K562 (cell line): ENCODE measurements around the gene ITPR2. TPM values are rescaled to one million over a fixed set of nuclear protein-coding genes. Genes with fewer than 3 reads are reported as not detected.

Experiments used
- ATAC-seq: fragments of 200-7000 bp; cut with Tn5 transposase; 3 replicates; pipeline ENCODE4 v1.9.1; 2020; ENCODE audit warnings: moderate library complexity
- BruUV-seq: library from RNA; stranded (reverse); fragments of 400-500 nt; replicated peaks from 2 replicates; lab custom pipeline; 2021; lab: Mats Ljungman, UMichigan
- CTCF ChIA-PET: fragments of 300-600 bp; formaldehyde crosslinking; extraction: SDS; loops from one replicate; lab custom pipeline; 2021; ENCODE audit warnings: low intra/inter-chr PET ratio; lab: Yijun Ruan, JAX
- POLR2A ChIA-PET: fragments of 300-600, 350-650 bp; sonication (Branson Sonifier 250); formaldehyde crosslinking; extraction: SDS; loops from one replicate; lab custom pipeline; 2021; ENCODE audit warnings: antibody characterized with exemption, inconsistent platforms; lab: Yijun Ruan, JAX
- DNase-seq, 4 experiments: peaks; one replicate each; pipeline versions ENCODE4 v3.0.0 to v3.0.0-alpha.2; 2011 to 2018; ENCODE audit warnings: low spot score in 3 of 4, mixed read lengths in 3 of 4; ENCODE audit errors: extremely low read depth in 1 of 4
- FAIRE-seq: peaks from 2 replicates; lab custom pipeline; 2011; peaks lifted over from hg19 to GRCh38; lab: Jason Lieb, UNC
- H2AFZ ChIP-seq: 2 replicates; pipeline ENCODE4 v1.6.0; 2011; ENCODE audit warnings: low read depth, low read length, control low read depth, inconsistent platforms
- H3K27ac ChIP-seq: fragments of 200-600 bp; 3 replicates; pipeline ENCODE4 v1.8.0; 2011; ENCODE audit warnings: low read depth, mild to moderate bottlenecking, control low read depth, inconsistent platforms, low read length, moderate library complexity, mixed read lengths; ENCODE audit errors: extremely low read depth
- H3K27me3 ChIP-seq, 2 experiments: fragments of 300-600 bp in 1 of 2; 2 replicates in 1 of 2; 3 replicates in 1 of 2; pipeline versions ENCODE4 v1.6.0 to v1.8.0; 2011; ENCODE audit warnings: inconsistent platforms in 2 of 2, low read length in 2 of 2, mild to moderate bottlenecking in 1 of 2, mixed read lengths in 1 of 2, moderate library complexity in 1 of 2; ENCODE audit not compliant: control insufficient read depth in 2 of 2, insufficient read depth in 2 of 2
- H3K36me3 ChIP-seq: fragments of 300-600 bp; 3 replicates; pipeline ENCODE4 v1.8.0; 2011; ENCODE audit warnings: mild to moderate bottlenecking, low read length, inconsistent platforms; ENCODE audit not compliant: control insufficient read depth, insufficient read depth
- H3K4me1 ChIP-seq, 2 experiments: fragments of 200-600 bp in 1 of 2; replicated peaks in 1 of 2; 2 replicates in 1 of 2; 3 replicates in 1 of 2; pipeline versions ENCODE4 v1.5.1 to v1.8.0; 2011; ENCODE audit warnings: inconsistent platforms in 2 of 2, low read length in 2 of 2, mild to moderate bottlenecking in 1 of 2, mixed read lengths in 1 of 2, moderate library complexity in 1 of 2; ENCODE audit not compliant: control insufficient read depth in 2 of 2, insufficient read depth in 2 of 2
- H3K4me2 ChIP-seq: 2 replicates; pipeline ENCODE4 v1.6.1; 2011; ENCODE audit warnings: low read length, control low read depth, inconsistent platforms, mixed read lengths; ENCODE audit not compliant: insufficient read depth
- H3K4me3 ChIP-seq: fragments of 200-600 bp; sonication (generic), shearing (Covaris generic); 2 replicates; pipeline ENCODE4 v1.5.1; 2016; ENCODE audit warnings: control low read depth, inconsistent platforms
- H3K79me2 ChIP-seq: fragments of 200-600 bp; 3 replicates; pipeline ENCODE4 v1.8.0; 2011; ENCODE audit warnings: low read length, inconsistent platforms; ENCODE audit not compliant: control insufficient read depth, insufficient read depth
- H3K9ac ChIP-seq, 2 experiments: 2 replicates each; pipeline versions ENCODE4 v1.6.0 to v1.6.1; 2011; ENCODE audit warnings: low read depth in 2 of 2, low read length in 2 of 2, control low read depth in 1 of 2, inconsistent platforms in 1 of 2, mild to moderate bottlenecking in 1 of 2, mixed read lengths in 1 of 2; ENCODE audit not compliant: insufficient read depth in 1 of 2
- H3K9me1 ChIP-seq: one replicate; pipeline ENCODE4 v1.6.0; 2011; ENCODE audit warnings: inconsistent platforms, mild to moderate bottlenecking, low read length, moderate library complexity; ENCODE audit not compliant: control insufficient read depth, insufficient read depth
- H3K9me3 ChIP-seq: replicated peaks from 2 replicates; pipeline ENCODE4 v1.5.1; 2011; ENCODE audit warnings: low read depth, low read length, inconsistent platforms; ENCODE audit not compliant: control insufficient read depth, insufficient read depth
- H4K20me1 ChIP-seq: replicated peaks from 2 replicates; pipeline ENCODE4 v1.6.1; 2011; ENCODE audit warnings: low read length, inconsistent platforms, mixed read lengths; ENCODE audit not compliant: control insufficient read depth, insufficient read depth
- COPS2 ChIP-seq: fragments of 450-650 bp; conservative IDR thresholded peaks from 2 replicates; pipeline ENCODE4 v1.6.1; 2016; ENCODE audit warnings: mild to moderate bottlenecking, moderate library complexity
- DIDO1 ChIP-seq: fragments of 450-650 bp; IDR thresholded peaks from 2 replicates; pipeline ENCODE4 v1.6.1; 2016; ENCODE audit warnings: low read depth, missing biosample characterization, missing genetic modification characterization
- EP300 ChIP-seq: IDR thresholded peaks from 2 replicates; pipeline ENCODE4 v1.6.1; 2012; ENCODE audit warnings: low read length, improper control_type of control experiment
- ETS2 ChIP-seq: IDR thresholded peaks from 2 replicates; pipeline ENCODE4 v1.6.1; 2016; ENCODE audit warnings: borderline replicate concordance, missing genetic modification characterization, mild to moderate bottlenecking, moderate library complexity, missing compliant biosample characterization; ENCODE audit not compliant: poor library complexity, severe bottlenecking
- EZH2 ChIP-seq: IDR thresholded peaks from 2 replicates; pipeline ENCODE4 v1.6.1; 2012; ENCODE audit warnings: low read depth, mild to moderate bottlenecking, inconsistent platforms, low read length, borderline replicate concordance
- ILK ChIP-seq: fragments of 450-650 bp; IDR thresholded peaks from 2 replicates; pipeline ENCODE4 v1.6.1; 2016; ENCODE audit warnings: missing genetic modification characterization, low read depth, mild to moderate bottlenecking, missing compliant biosample characterization, moderate library complexity, borderline replicate concordance
- MEF2D ChIP-seq: conservative IDR thresholded peaks from 2 replicates; pipeline ENCODE4 v1.6.1; 2016; ENCODE audit warnings: low read depth, missing genetic modification characterization, missing compliant biosample characterization
- NFIX ChIP-seq: fragments of 250-450 bp; sonication (Bioruptor Pico); IDR thresholded peaks from 2 replicates; pipeline ENCODE4 v1.4.0; 2020; ENCODE audit warnings: low read depth, mild to moderate bottlenecking, moderate library complexity
- RBM25 ChIP-seq: fragments of 200-400 bp; formaldehyde crosslinking; IDR thresholded peaks from 2 replicates; pipeline ENCODE4 v1.6.1; 2018; ENCODE audit warnings: low read length, low read depth, moderate library complexity; ENCODE audit not compliant: severe bottlenecking
- SAP30 ChIP-seq: fragments of 200-600 bp; sonication (generic); IDR thresholded peaks from 2 replicates; pipeline ENCODE4 v1.6.1; 2012; ENCODE audit warnings: borderline replicate concordance, low read depth, mild to moderate bottlenecking, moderate library complexity, low read length, control low read depth, inconsistent platforms; ENCODE audit not compliant: insufficient read depth, poor library complexity, severe bottlenecking
- TBP ChIP-seq: optimal IDR thresholded peaks from 2 replicates; pipeline ENCODE3; 2011; ENCODE audit warnings: low read depth, low read length, improper control_type of control experiment
- whole genome bisulfite sequencing: fragments of 100-300 bp; shearing (Covaris generic); methylation state at CpG from one replicate; pipeline ENCODE4 v1.1.6; 2016; ENCODE audit warnings: low coverage, mixed read lengths; ENCODE audit not compliant: insufficient coverage; ENCODE audit errors: missing lambda C conversion rate; 5-methylcytosine and 5-hydroxymethylcytosine counted together
- in situ Hi-C: fragments of 300-500 bp; cut with MboI; formaldehyde crosslinking; loops from 4 replicates; pipeline ENCODE4 v1.15.0; 2018; ENCODE audit warnings: inconsistent platforms, mixed read lengths
- intact Hi-C: fragments of 100-400 bp; cut with micrococcal nuclease; formaldehyde crosslinking; loops from 2 replicates; pipeline ENCODE4 v1.14.2; 2022
- polyA plus RNA-seq, 8 experiments: library from polyadenylated mRNA; depleted of rRNA in 4 of 8; stranded (reverse) in 5 of 8; unstranded in 3 of 8; fragments of >200 nt; fragmentation: Nextera tagmentation in 2 of 8; fragmentation: Illumina TruSeq in 1 of 8; extraction: Ambion mirVana in 2 of 8; extraction: Trizol in 1 of 8; gene quantifications; 2 replicates each; pipeline versions ENCODE4 v1.2.1 to v1.2.3, GENCODE V29; 2011 to 2014; ENCODE audit warnings: inconsistent platforms in 1 of 8, missing spikeins in 1 of 8
- total RNA-seq, 7 experiments: library from RNA; depleted of rRNA in 6 of 7; stranded (reverse); fragments of >200 nt in 6 of 7; fragmentation: Illumina TruSeq in 2 of 7; extraction: Trizol in 2 of 7; gene quantifications; 2 replicates each; pipeline versions ENCODE4 v1.2.1 to v1.2.3, GENCODE V29; 2011 to 2021; ENCODE audit warnings: low replicate concordance in 1 of 7
- TF ChIP-seq, protein P1 (sequence below): fragments of 450-650 bp; IDR thresholded peaks from 2 replicates; pipeline ENCODE4 v1.6.1; 2014; ENCODE audit warnings: low read depth, mild to moderate bottlenecking, moderate library complexity, borderline replicate concordance
- TF ChIP-seq, protein P2 (sequence below), 2 experiments: fragments of 450-650 bp in 1 of 2; sonication (generic) in 1 of 2; formaldehyde crosslinking in 1 of 2; IDR thresholded peaks in 1 of 2; conservative IDR thresholded peaks in 1 of 2; 2 replicates each; pipeline versions ENCODE4 v1.6.1 to v1.8.1; 2016 to 2023; ENCODE audit warnings: mild to moderate bottlenecking in 2 of 2, moderate library complexity in 2 of 2, inconsistent platforms in 1 of 2, missing genetic modification reagents in 1 of 2

ITPR2 gene
- total and polyA plus RNA-seq, 9 of the 15 experiments (the other 6 are each of a cell fraction or from before 2014, with no cell fraction given), result 0.21 to 3.3 (median 0.95) TPM

DNA sequence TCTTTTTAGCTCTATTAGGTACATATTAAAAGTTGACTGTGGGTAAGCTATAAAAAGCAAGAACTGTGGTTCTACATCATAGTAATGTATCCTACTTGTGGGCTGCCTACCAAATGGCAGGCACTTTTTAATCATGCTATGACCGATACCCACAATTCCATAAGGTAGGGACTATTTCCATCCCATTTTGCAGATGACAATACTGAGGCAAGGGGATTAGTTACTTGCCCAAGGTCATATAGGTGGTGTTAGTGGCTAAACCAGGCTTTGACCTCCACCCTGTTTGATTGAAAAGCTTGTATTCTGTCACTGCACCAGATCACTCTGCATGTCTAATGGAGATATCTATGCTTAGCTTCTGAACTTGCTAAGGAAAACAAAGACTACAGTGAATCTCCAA is 485.7 kb downstream of the ITPR2 start:
- in situ Hi-C loops (no loop called here), intact Hi-C loops (no loop called here)
- H3K4me3 ChIP-seq, result no peak overlapping the region
- H3K36me3 ChIP-seq, result no peaks in the 10 kb centered on the region
- no TSS peak for BruUV-seq
- no peaks in the 10 kb centered on the region for H3K79me2 ChIP-seq
- H2AFZ ChIP-seq, result no peak overlapping the region
- no peaks in the 10 kb centered on the region; a peak in 1 of 5 replicates for H3K27me3 ChIP-seq
- no peaks in the 10 kb centered on the region for H3K9me3 ChIP-seq
- DNase-seq (no peak), FAIRE-seq (no peak), ATAC-seq (no peak)
- no peak overlapping the region for H3K4me2 ChIP-seq
- 6% methylated on average over 1 of the region's 1 CpG for WGBS
- H3K4me1 ChIP-seq, result no peaks in the 10 kb centered on the region
- no peak overlapping the region for H3K9ac ChIP-seq
- ChIA-PET POLR2A (interaction anchor here (0.6 to 1.4 kb wide), 2 partner anchors 12 to 58 kb away, joined by 3 to 4 read pairs; no protein-coding TSS in a partner anchor), CTCF (no interaction called here)
- H3K9me1 ChIP-seq, result no peaks in the 10 kb centered on the region
- TF ChIP-seq RBM25, result peak; percentile 64
- TF ChIP-seq, protein P1, sequence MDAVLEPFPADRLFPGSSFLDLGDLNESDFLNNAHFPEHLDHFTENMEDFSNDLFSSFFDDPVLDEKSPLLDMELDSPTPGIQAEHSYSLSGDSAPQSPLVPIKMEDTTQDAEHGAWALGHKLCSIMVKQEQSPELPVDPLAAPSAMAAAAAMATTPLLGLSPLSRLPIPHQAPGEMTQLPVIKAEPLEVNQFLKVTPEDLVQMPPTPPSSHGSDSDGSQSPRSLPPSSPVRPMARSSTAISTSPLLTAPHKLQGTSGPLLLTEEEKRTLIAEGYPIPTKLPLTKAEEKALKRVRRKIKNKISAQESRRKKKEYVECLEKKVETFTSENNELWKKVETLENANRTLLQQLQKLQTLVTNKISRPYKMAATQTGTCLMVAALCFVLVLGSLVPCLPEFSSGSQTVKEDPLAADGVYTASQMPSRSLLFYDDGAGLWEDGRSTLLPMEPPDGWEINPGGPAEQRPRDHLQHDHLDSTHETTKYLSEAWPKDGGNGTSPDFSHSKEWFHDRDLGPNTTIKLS, result no peak
- no peak overlapping the region for H3K27ac ChIP-seq
- H4K20me1 ChIP-seq, result no peaks in the 10 kb centered on the region; the same call in 1 of the 2 replicates

DNA sequence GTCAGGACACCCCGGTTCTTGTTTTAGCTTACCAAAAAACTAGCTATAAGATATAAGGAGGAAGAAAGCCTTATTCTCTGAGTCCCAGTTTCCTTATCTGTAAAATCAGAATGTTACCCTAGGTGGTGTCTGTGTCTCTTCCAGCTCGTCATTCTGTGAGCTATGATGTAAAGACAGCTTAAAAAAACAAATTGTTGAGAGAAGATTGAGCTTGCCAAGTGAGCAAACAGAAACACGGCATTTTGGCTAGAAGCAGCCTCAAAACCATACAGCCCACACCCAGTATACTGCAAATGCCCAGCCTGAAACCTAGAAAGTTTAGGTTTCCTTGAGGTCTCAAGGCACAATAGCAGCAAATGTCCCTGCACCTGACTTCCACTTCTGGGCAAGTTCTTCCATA is 486.3 kb downstream of the ITPR2 start:
- 0% methylated on average over 3 of the region's 3 CpGs for WGBS
- H3K79me2 ChIP-seq, result no peaks in the 10 kb centered on the region
- H4K20me1 ChIP-seq, result no peaks in the 10 kb centered on the region; the same call in 1 of the 2 replicates
- H3K9ac ChIP-seq, result no peak overlapping the region
- no peak for ATAC-seq
- intact Hi-C loops, result no loop called here
- H3K27me3 ChIP-seq, result no peaks in the 10 kb centered on the region; a peak in 1 of 5 replicates
- DNase-seq, result no peak
- in situ Hi-C loops, result no loop called here
- no peak overlapping the region for H2AFZ ChIP-seq
- FAIRE-seq, result no peak
- no peaks in the 10 kb centered on the region for H3K4me1 ChIP-seq
- no peak overlapping the region for H3K27ac ChIP-seq
- POLR2A ChIA-PET, result interaction anchor here (1.4 kb wide), 1 partner anchor 11 kb away, joined by 4 read pairs; no protein-coding TSS in a partner anchor
- H3K36me3 ChIP-seq, result no peaks in the 10 kb centered on the region
- no peak overlapping the region for H3K4me2 ChIP-seq
- CTCF ChIA-PET, result no interaction called here
- H3K4me3 ChIP-seq, result no peak overlapping the region
- no peaks in the 10 kb centered on the region for H3K9me3 ChIP-seq
- BruUV-seq, result no TSS peak
- H3K9me1 ChIP-seq, result no peaks in the 10 kb centered on the region
- no peak for TF ChIP-seq COPS2
- no peak for TF ChIP-seq ILK
- TF ChIP-seq EP300, result no peak
- TF ChIP-seq DIDO1 (tag), result no peak
- no peak for TF ChIP-seq ETS2 (tag)
- no peak for TF ChIP-seq TBP
- TF ChIP-seq NFIX (CRISPR knock-in tag), result no peak
- TF ChIP-seq MEF2D (tag), result no peak
- TF ChIP-seq, protein P2, sequence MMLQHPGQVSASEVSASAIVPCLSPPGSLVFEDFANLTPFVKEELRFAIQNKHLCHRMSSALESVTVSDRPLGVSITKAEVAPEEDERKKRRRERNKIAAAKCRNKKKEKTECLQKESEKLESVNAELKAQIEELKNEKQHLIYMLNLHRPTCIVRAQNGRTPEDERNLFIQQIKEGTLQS (IDR thresholded peaks at IDR 0.05), result no peak
- TF ChIP-seq, protein P2 (CRISPR knock-in tag; conservative IDR thresholded peaks at IDR 0.05), result no peak
- TF ChIP-seq SAP30, result no peak
- no peak for TF ChIP-seq EZH2
